ENCODE data around the gene MOCOS.

MOCOS gene

DNA sequence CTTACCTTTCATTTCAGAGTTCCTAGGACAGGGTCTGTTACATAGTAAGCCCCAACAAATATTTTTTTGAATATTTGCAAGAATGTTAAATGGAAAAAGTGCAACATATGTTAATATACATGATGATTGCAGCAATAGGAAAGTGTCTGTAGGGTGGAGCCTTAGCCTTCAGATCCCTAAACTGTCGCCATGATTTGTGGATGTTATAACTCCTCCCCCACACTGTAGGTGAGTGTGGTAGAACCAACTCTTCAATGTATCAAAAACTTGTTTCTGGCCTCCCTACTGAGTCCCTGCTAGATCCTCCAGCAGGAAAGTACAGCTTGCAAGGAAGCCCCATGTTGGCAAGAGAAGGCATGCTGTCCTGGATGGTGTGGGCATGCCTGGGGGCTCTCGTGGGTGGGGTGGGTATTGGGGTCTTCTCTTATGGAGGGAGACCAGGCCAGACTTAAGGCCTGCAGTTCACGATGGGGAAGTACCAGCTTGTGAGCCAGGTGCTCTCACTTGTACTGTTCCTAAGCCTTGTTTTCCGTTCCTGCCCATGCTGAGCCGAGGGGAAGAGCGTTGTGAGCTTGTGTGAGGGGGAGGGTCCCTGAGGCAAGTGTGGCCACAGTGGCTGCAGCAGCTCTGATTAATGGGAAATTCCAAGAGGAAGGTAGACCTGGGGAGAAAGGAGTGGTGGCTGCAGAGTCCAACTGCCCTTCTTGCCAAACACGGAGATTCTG is 121.6 kb downstream of the MOCOS start:
- no peaks in the 10 kb centered on the region for H4K20me1 ChIP-seq (ENCODE audit: insufficient read depth, low read length)
- H3K4me1 ChIP-seq (ENCODE audit: insufficient read depth, low read length, severe bottlenecking): no peaks in the 10 kb centered on the region
- H3K4me3 ChIP-seq (ENCODE audit: low read depth, low read length, poor library complexity, severe bottlenecking): no peak overlapping the region
- no peaks in the 10 kb centered on the region for H3K36me3 ChIP-seq (ENCODE audit: insufficient read depth, low read length)
- H3K9me2 ChIP-seq (ENCODE audit: low read depth, low read length): no peaks in the 10 kb centered on the region
- no peaks in the 10 kb centered on the region for H3F3A ChIP-seq (ENCODE audit: insufficient read depth, low read length)
- no peak overlapping the region for H3K9ac ChIP-seq (ENCODE audit: low read length)
- TF ChIP-seq, protein P1, sequence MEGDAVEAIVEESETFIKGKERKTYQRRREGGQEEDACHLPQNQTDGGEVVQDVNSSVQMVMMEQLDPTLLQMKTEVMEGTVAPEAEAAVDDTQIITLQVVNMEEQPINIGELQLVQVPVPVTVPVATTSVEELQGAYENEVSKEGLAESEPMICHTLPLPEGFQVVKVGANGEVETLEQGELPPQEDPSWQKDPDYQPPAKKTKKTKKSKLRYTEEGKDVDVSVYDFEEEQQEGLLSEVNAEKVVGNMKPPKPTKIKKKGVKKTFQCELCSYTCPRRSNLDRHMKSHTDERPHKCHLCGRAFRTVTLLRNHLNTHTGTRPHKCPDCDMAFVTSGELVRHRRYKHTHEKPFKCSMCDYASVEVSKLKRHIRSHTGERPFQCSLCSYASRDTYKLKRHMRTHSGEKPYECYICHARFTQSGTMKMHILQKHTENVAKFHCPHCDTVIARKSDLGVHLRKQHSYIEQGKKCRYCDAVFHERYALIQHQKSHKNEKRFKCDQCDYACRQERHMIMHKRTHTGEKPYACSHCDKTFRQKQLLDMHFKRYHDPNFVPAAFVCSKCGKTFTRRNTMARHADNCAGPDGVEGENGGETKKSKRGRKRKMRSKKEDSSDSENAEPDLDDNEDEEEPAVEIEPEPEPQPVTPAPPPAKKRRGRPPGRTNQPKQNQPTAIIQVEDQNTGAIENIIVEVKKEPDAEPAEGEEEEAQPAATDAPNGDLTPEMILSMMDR (IDR thresholded peaks at IDR 0.05; ENCODE audit: low read length): no peak
- TF ChIP-seq EZH2 (IDR thresholded peaks at IDR 0.05; ENCODE audit: borderline replicate concordance, low read length): no peak
- no peaks in the 10 kb centered on the region for H3K9me3 ChIP-seq (ENCODE audit: low read length)
- H3K27me3 ChIP-seq (ENCODE audit: insufficient read depth, low read length): no peaks in the 10 kb centered on the region
- H3K79me2 ChIP-seq (ENCODE audit: insufficient read depth, low read length): no peaks in the 10 kb centered on the region
- no peak overlapping the region for H3K27ac ChIP-seq (ENCODE audit: low read depth, low read length, poor library complexity, severe bottlenecking)
- H3K4me2 ChIP-seq (ENCODE audit: low read length): no peak overlapping the region
- H2AFZ ChIP-seq (ENCODE audit: low read length): no peak overlapping the region

DNA sequence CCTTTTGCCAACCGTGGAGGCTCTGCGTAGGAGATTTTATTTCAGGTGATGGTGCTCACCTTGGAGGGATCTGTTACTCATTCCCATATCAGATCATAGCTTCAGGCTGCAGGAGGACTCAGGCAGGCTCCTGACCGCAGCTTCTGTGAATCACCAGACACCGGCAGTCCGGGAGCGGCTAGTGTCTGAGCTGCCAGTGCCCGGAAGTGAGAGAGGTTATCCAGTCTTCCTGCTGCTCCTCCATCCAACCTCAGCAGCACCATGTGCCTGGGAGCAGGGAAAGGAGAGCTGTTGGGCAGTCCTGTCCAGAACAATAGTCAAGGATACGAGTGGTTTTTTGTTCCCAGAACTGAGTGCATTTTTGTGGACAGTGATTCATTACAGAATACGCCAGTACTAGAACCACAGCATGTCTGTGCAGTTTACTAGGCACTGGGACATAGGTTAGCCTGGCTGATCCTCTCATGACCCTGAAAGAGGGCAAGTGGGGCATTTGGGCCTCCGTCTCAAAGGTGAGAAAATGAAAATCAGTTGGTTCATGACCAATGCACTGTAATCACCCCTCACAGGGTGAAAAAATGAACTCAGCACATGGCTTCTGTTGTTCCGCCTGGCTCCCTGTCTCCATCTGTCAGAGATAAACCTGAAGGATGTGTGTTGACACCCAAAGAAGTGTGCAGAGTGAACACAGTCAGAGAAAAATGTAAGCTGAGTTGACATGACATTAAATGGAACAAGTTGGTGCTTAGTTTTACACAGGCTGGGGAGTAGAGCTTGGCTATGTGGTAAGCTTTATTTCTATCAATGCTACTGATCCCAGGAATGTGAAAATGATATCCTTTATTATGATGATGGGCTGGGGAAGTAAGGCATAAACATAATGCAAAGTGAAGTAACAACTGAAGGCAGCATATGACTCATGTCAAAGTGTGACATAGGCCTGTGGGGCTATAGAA is 122.4 kb downstream of the MOCOS start:
- no peaks in the 10 kb centered on the region for H3K9me3 ChIP-seq (ENCODE audit: low read length)
- no peak overlapping the region for H2AFZ ChIP-seq (ENCODE audit: low read length)
- no peak overlapping the region for H3K4me3 ChIP-seq (ENCODE audit: low read depth, low read length, poor library complexity, severe bottlenecking)
- no peaks in the 10 kb centered on the region for H3K36me3 ChIP-seq (ENCODE audit: insufficient read depth, low read length)
- no peaks in the 10 kb centered on the region for H3K9me2 ChIP-seq (ENCODE audit: low read depth, low read length)
- H3K79me2 ChIP-seq (ENCODE audit: insufficient read depth, low read length): no peaks in the 10 kb centered on the region
- H3K4me1 ChIP-seq (ENCODE audit: insufficient read depth, low read length, severe bottlenecking): no peaks in the 10 kb centered on the region
- H3K4me2 ChIP-seq (ENCODE audit: low read length): no peak overlapping the region
- no peaks in the 10 kb centered on the region for H3F3A ChIP-seq (ENCODE audit: insufficient read depth, low read length)
- H3K27me3 ChIP-seq (ENCODE audit: insufficient read depth, low read length): no peaks in the 10 kb centered on the region
- no peak overlapping the region for H3K9ac ChIP-seq (ENCODE audit: low read length)
- H4K20me1 ChIP-seq (ENCODE audit: insufficient read depth, low read length): no peaks in the 10 kb centered on the region
- H3K27ac ChIP-seq (ENCODE audit: low read depth, low read length, poor library complexity, severe bottlenecking): no peak overlapping the region
- TF ChIP-seq, protein P1 (IDR thresholded peaks at IDR 0.05; ENCODE audit: low read length): no peak
- TF ChIP-seq EZH2 (IDR thresholded peaks at IDR 0.05; ENCODE audit: borderline replicate concordance, low read length): no peak

GRCh38 chr18:36311026-36311570 is 123.8 kb downstream of the MOCOS start:
- no peak overlapping the region for H2AFZ ChIP-seq (ENCODE audit: low read length)
- H4K20me1 ChIP-seq (ENCODE audit: insufficient read depth, low read length): no peaks in the 10 kb centered on the region
- no peaks in the 10 kb centered on the region for H3K79me2 ChIP-seq (ENCODE audit: insufficient read depth, low read length)
- H3K36me3 ChIP-seq (ENCODE audit: insufficient read depth, low read length): no peaks in the 10 kb centered on the region
- no peaks in the 10 kb centered on the region for H3K9me2 ChIP-seq (ENCODE audit: low read depth, low read length)
- no peak overlapping the region for H3K9ac ChIP-seq (ENCODE audit: low read length)
- H3K4me3 ChIP-seq (ENCODE audit: low read depth, low read length, poor library complexity, severe bottlenecking): no peak overlapping the region
- no peaks in the 10 kb centered on the region for H3K27me3 ChIP-seq (ENCODE audit: insufficient read depth, low read length)
- no peaks in the 10 kb centered on the region for H3K4me1 ChIP-seq (ENCODE audit: insufficient read depth, low read length, severe bottlenecking)
- no peak overlapping the region for H3K27ac ChIP-seq (ENCODE audit: low read depth, low read length, poor library complexity, severe bottlenecking)
- H3F3A ChIP-seq (ENCODE audit: insufficient read depth, low read length): no peaks in the 10 kb centered on the region
- TF ChIP-seq, protein P1 (IDR thresholded peaks at IDR 0.05; ENCODE audit: low read length): no peak
- no peak for TF ChIP-seq EZH2 (IDR thresholded peaks at IDR 0.05; ENCODE audit: borderline replicate concordance, low read length)
- no peaks in the 10 kb centered on the region for H3K9me3 ChIP-seq (ENCODE audit: low read length)
- no peak overlapping the region for H3K4me2 ChIP-seq (ENCODE audit: low read length)

Measured in OCI-LY1 (cell line).